ENCODE results near the gene SFXN3.

Gene SFXN3

DNA sequence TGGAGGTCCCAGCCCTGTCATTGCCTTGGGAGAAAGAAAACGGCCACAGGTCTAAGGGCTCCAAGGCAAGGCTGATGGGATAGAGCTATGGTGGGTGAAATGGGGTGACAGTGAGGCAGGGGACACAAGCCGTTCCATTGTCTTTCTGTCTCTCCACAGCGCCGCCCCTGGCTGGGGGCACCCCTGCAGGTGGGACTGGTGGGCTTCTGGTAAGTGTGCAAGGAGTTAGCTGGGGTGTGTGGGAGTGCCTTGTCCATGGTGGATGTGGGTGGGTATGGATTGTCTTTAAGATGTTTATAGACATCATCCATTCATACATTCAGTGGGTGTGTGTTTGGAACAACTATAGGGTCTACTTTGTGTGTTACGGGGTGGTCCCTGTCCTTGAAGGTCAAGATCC, 7.5 kb downstream of the SFXN3 start:
- no peak for DNase-seq

DNA sequence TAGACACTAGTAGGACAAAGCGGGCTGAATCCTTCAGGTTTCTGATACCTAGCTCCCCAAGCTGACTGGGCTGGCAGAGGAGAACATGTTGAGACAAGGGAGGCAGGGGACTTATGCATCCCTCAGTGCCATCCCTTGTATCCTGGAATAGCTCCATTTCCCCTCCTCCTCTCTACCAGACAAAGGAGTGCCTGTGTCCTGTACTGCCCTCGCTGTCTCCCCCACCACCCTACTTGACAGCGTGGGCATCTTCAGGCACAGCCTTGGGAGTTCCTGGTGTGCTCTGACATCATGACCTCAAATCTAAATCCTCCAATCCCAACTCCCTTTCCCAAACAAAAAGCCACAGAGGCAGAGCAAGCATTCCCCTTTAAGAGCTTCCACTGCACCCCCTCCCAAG, 9.0 kb downstream of the SFXN3 start:
- no peak for DNase-seq

DNA sequence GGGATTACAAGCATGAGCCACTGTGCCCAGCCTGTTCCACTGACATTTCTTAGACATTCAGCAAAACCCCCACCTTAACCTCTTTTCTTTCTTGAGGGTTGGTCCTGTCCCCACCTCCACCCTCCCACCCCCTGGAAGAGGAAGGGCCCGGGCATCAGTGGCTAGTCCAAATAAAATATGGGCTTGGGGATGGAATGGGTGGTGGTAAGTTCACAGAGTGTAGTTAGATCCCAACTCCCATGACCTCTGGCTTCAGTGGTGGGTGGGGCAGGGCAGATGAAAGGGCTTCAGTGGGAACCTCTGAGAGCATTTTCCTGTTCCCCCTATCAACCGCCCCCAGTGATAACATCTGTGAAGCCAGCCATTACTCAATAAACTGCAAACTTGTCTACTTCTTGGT, 9.8 kb downstream of the SFXN3 start:
- no peak for DNase-seq

DNA sequence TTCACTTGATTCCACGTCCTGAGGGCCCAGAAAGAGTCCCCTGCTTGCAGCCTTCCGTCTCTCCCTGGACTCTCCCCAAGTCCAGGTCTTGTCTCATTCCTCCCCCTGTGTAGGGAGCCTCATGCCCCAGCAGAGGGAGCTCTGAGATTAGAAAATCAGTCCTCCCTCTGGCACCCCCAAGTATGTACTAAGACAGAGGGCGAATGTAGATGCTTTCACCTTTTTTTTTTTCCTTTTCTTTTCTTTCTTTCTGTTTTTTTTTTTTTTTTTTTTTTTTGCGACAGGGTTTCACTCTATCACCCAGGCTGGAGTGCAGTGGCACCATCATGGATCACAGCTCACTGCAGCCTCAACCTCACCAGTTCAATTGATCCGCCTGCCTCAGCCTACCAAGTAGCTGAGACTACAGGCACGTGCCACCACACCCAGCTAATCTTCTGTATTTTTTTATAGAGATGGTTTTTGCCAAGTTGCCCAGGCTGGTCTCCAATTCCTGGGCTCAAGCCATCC, 10.3 kb downstream of the SFXN3 start:
- DNase-seq: peak; percentile 45

DNA sequence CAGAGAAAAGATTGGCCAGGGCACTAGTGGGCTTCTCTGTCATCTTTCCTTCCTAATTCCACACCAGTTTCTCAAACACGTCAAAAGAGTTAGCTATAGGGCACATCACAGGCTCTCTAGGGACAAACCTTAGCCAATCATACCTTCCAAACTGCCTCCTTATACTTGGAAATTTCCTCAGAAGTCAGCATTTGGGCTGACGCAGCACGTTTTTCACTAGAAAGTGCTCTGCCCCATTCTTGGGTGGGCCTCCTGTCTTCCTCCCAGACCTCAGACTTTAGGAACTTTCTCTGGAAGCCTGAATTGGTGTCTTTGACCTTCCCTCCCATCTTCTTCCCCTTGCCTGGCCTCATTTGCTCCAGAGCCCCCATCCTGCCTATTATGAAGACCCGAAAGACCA, 11.1 kb downstream of the SFXN3 start:
- no peak for DNase-seq

DNA sequence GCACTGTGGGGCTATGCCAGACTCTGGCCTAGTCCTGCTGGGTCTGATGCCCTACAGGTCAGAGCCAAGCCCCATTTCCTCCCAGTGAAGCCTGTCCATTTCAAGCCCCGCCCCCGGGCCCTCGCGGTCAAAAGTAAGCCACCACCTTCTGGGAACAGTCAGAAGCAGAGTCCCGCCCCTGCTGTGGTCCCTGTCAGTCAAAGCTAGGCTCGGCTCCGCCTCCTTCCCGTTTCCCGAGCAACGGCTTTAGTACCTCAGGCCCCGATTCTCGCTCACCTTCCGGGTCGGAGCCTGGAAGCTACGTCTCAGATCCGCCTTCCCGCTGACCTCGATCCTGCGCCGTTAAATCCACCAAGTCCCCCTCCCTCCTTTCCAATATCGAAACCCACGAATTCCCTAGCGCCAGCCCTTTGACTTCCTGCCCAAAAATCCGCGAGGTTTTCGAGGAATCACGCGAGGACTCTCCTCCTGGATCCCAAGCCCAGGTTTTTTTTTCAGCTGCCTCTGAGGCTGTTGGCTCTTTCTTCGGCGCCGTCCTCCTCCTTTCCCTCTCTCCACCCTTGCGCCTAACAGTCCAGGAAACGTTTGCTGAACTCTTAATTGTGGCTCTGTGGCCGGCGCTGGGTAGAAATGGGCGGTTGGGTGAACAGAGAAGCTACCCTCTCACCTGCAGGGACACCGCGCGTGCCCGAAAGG, 11.8 kb downstream of the SFXN3 start:
- DNase-seq: peak; percentile 85

DNA sequence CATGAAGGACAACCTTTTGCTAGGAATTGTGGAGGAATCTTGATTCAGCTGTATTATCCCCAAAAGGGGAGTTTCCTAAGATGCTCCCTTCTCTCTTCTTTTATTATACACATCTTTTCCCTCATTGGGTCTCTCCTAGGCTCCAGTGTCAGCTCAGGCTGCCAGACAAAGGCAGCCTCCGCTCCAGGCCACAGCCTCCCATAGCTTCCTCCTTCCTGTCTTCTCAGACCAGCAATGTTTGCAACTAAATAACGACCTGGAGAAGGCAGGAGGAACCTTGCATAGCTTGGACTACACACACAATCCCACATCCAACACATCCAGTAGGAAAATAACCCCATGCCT, 12.3 kb downstream of the SFXN3 start:
- DNase-seq: no peak

DNA sequence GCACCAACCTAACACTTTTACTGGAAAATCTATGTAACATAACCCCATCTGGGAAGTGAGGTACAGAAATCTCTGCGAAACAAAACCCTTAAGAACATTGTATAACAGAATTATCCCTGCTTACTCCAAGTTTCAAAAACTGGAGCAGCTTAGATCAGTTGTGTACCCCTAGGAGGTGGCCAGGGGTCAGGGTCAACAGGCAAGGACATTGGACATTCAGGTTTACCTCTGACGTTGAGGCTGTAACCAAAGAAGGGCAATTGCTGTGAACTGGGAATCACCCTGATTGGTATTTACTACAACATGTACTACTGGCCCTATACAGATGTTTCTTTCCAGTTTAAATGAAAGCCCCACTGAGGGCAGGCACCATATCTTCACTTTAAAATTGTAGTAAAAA, 13.1 kb downstream of the SFXN3 start:
- no peak for DNase-seq

DNA sequence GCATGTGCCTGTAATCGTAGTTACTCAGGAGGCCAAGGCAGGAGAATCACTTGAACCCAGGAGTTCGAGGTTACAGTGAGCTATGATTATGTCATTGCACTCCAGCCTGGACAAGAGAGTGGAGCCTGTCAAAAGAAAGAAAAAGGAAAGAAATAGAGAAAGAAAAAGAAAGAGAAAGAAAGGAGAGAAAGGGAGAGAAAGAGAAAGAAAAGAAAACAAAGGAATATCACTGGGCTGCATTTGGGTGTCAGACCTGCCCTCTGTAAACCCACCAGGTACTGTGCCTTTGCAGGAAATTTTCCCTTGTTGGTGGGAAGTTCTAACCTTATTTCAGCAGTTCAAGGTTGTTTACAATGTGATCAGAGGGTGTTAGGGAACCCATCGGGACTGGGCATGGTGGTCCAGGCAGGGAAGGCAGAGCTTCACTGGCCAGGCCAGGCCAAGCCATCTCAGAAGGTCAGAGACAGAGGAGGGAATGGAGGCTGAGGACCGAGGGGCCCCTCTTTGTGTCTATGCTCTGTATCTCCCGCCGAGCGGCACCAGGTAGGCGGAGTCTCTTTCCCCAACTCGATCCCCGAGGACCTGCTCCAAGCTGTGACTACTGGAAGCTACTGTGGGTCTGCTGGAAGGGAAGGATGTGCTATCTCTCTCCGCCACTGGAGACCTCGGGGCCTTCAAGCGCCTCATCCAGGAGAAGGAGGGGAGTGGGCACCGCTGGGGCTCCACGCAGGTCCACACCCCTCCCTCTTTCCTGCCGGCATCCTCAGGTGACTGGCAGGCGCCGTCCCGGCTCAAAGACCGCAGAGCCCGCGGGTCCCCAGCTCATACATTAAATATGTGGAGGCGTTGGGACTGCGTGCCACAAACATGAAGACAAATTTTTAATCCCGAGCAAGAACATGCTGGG, 15.6 kb downstream of the SFXN3 start:
- DNase-seq: no peak

DNA sequence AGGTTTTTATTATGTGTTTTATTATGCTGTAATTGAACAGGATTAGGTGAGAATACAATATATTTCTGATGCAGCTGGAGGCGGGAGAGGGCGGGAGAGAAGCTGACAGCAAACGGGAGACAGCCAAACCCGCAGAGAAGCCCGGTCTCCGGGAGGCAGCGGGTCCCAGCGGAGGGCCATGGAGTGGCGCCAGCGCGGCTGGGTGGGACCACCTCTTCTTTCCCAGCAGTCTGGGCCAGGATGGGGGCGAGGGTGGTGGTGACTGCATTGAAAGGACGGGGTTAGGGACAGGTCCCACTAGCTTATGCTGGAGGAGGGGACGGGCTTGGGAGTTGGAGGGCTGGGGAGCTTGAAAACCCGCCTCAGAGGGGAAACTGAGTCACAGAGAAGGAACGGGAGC, 16.2 kb downstream of the SFXN3 start:
- no peak for DNase-seq

DNA sequence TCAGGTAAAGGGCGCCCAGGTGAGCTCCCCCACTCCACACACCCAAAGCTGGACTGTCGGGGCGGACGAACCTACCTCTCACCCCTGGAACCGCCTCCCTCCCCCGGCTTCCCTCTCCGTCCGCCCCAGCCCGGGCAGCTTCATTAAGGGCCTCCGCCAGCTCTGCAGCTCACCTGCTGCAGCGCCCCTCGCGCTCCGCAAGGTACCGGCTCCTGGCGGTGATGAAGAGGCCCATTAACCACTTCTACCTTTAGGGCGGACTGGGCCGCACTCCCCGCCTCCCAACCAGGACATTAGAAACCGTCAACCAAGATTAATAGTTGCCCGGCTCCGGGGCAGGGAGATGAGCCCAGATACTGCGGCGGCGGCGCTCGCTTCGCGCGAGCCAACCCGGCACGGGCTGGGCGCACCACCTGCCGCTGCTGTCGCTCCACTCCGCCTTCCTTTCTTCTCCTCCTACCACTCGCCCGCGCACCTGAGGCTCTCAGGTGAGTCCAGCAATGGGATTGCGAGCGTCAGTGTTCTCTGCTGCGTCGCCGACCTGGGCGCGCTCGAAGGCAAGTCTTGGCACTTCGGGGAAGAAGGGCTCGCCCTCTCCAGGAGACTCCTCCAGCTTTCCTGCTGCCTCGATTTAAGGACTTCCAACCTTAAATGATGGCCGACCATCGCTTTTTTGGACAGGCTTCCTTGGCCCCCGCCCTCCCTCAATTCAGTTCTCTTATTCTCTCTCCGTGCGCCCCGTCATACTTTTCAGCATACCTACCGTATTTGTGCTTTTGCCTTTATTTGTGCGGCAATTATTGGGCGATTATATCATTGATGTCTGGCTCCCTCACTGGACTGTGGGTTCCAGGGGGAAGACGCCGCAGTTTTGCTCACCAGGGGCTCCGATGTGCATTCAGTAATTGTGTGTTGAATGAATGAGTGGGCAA, 17.2 kb downstream of the SFXN3 start:
- DNase-seq: no peak

DNA sequence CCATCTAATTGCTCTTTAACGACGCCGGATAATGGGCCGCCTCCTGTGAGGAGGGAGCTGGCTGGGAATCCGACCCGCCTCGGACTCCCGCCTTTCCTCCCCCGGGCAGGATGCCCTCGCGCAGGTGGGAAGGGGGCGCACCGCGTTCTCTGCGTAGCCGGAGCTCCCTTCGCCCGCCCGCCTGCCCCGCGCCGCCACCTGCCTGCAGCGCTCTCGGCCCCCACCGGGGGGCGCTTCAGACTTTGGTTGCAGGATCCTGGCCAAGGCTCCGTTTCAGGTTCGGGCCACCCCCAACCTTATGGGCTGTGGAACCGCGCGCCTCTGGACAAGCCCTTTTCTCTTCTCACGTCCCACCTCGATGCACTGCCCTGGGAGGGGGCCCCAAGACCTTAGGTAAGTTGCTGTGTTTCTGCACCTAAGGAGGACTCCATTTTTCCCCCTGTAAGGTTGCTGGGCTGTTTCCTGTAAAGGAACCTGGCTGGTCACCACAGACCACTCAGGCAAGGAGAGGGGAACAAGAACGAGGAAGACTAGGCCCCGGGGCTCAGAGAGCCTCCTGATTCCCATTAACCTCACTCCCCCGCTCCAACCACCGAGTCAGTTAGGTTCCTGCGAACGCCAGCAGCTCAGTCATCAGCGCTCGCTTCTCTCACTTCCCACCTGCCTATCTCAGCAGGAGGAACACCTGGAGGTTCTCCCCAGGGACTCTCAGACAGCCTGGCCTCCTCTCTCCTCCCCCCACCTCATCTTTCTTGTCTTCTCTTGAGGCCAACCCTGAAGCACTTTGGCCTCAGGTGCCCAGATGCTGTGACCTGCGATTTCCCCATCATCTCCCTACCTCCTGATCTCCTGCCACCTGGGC, 19.4 kb downstream of the SFXN3 start:
- no peak for DNase-seq

DNA sequence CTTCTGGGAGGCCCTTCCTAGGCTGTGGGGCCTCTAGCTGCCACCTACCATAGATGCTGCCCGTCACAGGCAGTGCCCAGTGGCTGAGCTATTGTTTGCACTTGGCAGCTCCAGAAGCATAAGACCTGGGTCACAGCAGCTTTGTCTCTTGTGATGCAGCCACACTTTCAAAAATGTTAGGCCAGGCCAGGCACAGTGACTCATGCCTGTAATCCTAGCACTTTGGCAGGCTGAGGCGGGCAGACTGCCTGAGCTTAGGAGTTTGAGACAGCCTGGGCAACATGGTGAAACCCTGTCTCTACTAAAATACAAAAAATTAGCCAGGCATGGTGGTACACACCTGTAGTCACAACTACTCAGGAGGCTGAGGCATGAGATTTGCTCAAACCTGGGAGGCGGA, 21.3 kb downstream of the SFXN3 start:
- no peak for DNase-seq

DNA sequence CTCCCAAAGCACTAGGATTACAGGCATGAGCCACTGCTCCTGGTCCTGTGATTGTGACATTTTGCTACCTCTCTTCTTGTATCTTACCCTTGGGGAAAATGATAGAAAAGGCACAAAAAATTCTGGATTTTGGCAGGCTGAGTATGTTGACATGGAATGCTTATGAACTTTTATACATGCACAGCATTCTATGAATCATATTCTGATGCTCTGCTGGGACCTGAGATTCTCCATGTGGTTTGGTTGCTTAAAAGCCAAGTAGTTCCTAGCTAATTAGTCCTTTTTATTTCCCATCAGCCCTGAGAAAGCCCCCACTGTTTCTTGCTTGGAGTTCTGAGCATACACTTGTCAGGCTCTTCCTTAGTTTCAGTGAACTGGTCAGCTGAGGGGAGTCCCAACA, 22.5 kb downstream of the SFXN3 start:
- no peak for DNase-seq

DNA sequence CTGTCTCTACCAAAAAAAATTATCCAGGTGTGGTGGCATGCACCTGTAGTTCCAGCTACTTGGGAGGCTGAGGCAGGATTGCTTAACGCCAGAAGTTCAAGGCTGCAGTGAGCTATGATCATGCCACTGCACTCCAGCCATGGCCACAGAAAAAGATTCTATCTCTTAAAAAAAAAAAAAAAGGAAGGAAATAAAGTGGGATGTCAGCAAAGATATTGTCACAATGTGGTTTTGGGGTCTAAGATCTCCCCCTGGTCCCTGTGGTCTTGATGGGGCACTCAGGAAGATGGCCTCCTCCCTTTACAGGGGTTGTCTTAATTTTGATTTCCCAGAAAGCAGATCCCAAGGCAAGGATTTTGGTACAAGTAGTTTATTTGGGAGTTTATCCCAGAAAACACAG, 23.3 kb downstream of the SFXN3 start:
- DNase-seq: no peak

DNA sequence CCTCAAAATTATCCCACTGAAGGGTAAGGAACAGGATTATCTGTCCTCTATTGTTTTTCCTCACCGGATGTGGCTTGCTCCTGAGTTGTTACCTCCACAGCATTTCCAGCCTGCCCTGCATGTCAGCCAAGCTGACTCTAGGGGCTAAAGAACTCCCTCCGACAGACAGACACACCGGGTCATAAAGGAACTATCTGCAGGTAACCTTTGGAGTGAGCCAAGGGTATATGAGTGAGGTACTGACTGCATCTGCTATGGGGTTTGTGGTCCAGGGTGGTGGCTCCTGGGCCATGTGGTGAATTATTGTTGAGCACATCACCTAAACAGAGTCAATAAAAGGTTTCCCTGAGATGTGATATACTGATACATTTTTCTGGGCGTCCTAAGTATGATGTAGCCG, 23.8 kb downstream of the SFXN3 start:
- no peak for DNase-seq

DNA sequence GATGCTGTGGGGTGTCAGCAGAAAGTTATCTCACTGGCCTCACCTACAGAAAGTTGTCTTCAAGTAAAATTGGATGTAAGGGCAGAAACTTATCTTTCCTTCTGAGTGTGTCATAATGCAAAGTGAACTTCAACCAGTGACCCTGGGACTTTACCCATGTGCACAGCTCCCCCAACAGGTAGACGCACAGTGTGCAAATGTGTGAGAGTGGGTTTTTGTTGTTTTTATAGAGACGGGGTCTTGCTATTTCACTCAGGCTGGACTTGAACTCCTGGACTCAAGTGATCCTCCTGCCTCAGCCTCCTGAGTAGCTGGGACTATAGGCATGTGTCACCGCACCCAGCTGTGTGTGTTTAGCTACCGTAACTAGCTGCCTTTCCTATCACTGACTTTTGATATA, 24.4 kb downstream of the SFXN3 start:
- DNase-seq: no peak

DNA sequence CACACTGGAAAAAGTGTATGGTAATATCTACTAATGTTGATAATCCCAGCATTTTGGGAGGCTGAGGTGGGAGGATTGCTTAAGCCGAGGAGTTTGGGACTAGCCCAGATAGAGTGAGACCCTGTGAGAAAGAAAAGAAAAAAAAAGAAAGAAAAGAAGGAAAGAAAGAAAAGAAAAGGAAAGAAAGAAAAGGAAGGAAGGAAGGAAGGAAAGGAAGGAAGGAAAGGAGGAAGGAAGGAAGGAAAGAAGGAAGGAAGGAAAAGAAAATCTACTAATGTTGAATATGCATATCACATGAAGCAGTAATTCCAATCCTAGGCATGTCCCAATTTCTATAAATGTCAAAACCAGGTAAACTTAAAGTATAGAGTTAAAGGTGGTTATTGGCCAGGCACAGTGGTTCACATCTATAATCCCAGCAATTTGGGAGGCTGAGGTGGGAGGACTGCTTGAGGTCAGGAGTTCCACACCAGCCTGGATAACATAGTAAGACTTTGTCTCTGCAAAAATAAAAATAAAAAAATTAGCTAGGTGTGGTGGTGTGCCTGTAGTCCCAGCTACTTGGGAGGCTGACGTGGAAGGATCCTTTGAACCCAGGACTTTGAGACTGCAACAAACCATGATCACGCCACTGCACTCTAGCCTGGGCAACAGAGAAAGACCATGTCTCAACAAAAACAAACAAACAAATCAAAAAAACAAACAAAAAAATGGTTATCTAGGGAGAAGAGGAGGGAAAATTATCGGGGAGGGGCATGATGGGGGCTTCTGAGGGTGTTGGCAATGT, 25.5 kb downstream of the SFXN3 start:
- no peak for DNase-seq

DNA sequence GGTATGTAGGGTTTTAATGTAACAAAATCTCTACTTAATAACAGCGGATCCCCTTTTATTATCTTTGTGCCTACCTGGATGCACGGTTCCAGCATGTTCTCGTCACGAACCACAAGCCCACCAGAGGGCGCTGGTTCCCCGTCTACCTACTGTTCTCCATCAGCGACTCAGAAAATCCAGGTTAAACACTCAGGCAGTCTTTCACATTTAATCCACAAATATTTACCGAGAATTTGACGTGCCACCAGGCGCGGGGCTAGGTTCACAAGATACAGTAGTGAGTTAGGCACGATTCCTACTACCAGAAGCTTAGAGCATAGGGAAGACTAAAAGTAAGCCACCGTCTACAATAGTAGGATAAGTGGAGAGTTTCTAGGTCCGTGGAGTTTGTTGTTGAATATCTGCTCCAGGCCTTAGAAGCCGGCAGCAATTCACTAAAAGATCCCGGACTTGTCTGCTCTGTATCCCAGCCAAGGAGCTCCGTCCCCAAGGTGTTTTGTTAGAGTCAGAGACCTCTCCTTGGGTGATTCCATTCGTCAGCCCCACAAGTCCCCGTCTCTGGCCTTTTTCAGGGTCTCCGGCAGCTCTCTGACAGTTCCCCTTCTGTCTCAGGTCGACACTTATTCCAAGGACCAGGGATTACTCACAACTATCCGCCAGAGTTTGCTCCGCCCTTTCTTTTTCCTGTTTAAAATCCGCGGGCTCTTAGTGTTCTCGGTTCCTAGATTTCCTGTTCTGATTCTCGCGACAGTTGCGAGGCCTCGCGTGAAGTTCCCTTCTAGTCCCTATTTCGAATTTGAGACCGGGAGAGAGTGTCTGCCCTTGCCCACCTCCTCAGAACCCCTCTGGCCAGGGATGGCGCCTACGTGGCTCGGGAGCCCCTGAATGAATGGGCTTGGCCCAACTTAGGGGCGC, 29.3 kb downstream of the SFXN3 start:
- peak; percentile 86 for DNase-seq

DNA sequence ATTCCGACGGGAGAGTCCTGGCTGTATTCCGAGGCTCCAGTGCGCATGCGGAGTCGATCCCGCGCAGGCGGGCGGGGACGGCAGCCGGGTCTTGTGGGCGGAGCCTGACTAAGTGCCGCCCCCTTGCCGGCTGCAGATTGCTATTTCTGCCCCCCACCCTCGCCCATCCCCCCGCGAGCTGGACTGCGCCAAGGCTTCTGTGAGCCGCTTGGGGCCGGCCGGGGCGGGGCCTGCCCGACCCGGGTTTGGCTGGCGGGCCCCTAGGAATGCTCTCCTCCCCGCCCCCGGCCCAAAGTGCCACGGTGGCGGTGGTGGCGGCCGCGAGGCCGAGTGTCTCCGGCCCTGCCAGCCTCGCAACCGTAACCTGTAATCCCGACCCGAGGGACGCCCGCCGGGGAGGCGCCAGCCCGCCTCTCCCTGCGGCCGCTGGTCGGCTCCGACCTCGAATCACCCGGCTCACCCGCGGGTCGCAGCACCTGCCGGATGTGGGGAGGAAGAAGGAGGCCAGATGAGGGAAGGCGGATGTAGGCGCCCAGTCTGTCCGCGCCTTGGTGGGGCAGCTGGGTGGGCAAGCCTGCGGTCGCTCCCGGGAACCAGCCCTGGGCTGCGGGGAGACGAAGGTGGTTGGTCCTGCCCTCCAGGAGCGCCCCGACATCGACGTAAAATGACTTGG, 30.1 kb downstream of the SFXN3 start:
- DNase-seq: peak; percentile 94

Data from NK-92 treated with Interleukin-12 subunit alpha and Interleukin-12 subunit beta, amount 100 ng/mL, for 24 hours (cell line).